ENCODE data around the gene SUMO3.

SUMO3 gene

DNA sequence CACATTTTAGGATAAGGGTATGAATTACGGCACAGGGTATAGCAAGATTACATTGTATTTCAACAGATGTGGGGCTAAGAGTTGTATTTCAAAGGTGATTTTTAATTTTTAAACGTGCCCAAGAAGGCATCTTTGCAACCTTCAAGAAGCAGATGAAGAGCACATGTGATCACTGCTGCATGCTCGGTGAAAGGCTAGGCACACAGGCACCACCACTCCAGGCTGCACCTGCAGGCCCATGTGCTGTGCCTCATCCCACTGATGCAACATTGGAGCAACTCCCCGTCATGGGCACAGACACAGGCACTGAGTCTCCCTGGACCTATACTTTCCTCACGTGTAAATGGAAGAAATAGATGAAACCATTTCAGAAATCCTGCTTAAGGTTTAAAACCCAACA lies 39.8 kb downstream of the SUMO3 start:
- DNase-seq = no peak

DNA sequence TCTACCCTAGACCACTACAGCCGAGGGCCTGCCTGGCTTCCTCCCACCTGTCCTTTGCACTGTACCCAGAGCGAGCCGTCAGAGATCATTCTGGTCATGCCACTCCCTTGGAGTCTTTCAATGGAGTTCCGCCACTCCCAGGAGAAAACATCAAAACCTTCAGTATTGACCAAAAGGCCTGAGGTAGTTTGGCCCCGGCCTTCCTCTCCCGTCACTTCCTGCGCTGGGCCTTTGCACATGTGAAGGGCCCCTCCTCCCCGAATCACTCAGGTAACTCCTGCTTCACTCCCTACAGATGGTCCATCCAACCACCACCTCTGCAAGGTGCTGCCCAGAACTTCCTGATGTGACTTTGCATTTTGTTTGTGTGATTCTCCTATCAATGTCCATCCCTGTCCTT lies 42.9 kb downstream of the SUMO3 start:
- DNase-seq = no peak

GRCh38 chr21:44773291-44773932 lies 44.5 kb downstream of the SUMO3 start:
- peak; percentile 85 for DNase-seq

DNA sequence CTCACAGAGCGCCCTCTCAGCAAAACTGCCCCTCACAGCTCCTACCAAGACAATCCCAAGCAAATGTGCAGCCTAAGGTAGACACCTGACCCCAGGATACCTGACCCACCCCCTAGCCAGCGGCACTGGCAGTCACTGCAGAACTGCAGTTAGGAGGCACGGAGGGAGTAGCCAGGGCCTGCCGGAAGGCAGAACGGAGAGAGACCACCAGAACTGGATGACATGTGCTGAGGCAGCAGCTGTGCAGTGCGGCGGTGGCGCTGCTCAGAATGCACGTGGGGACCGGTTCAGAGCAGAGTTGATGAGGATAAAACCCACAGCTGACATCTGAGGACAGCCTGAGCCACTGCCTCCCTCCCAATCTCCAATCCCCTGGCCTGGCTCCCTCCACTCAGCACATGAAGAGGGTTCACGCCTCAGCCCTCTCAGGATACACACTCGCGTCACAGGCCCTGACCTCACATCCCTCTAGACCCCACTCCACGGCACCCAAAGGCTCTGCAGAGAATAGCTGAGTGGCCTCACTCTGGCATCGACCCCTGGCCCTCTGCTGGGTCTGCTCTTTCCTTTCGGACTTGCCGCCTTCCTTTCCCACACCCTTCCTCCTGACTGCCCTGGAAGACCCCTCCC lies 45.9 kb downstream of the SUMO3 start:
- DNase-seq = no peak

GRCh38 chr21:44767834-44768831 lies 49.7 kb downstream of the SUMO3 start:
- DNase-seq = peak; percentile 65

DNA sequence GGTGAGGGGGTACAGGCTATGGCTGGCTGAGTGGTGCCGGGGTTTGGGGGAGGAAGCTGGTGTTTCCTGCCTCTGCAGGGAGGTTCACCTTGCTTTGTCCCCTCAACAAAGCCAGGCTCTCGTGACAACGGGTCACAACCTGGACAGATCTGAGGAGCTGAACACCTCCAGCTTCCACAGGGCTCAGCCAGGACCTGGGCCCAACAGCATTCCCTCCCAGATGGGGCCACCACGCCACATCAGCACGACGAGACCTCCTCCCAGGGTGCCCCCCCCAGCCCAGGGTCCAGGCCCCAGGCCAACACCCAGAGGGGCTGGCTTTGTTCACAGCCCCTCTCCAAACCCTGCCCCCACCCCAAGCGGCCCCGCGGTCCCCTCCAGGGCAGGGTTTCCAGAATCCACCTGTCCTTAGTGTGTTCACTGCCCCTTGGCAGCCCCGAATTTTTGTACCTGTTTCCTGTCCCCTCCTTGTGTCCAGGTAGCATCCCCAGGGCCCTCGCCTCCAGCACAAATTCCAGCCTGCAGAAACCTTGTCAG lies 51.0 kb downstream of the SUMO3 start:
- no peak for DNase-seq

- no peak for DNase-seq
Observed at GRCh38 chr21:44766014-44766817, 51.6 kb downstream of the SUMO3 start.

DNA sequence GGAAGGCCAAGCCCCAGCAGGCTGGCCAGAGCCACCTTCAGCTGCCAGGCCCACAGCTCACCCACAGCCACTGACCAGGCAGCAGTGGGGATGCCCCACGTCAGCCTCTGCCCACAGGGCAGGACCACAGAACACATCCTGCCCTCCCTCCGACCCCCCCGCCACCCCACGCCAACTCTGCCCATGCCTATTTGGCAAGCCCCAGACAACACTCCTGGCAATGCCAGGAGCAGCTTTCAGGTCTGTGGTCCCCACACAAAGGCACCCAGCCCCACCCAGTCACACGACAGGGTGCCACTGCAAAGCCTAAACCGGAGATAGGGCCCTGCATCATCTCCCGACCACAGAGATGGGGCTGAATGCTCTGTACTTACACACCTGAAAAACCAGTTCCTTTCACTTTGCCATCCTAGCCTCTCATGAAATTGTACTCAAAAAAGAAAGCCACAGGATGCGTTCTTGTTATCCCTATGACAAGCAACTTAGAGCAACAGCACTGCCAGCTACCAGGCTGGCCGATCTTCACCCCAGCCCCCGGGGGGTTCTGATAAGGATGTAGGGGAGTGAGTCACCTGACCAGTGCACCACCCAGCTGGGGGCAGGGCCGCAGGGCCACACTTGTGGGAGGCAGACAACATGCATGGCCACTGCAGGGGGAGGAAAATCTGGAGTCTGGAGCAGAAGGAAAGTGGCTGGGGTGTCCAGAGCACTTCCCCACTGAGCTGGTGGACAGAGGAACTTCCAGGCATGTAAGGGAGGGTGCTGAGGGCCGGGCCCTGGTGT lies 52.4 kb downstream of the SUMO3 start:
- no peak for DNase-seq

GRCh38 chr21:44764319-44765230 lies 53.3 kb downstream of the SUMO3 start:
- DNase-seq = no peak

- no peak for DNase-seq
Observed at GRCh38 chr21:44763451-44764318, 54.2 kb downstream of the SUMO3 start.

- DNase-seq = no peak
Observed at GRCh38 chr21:44763050-44763378, 54.8 kb downstream of the SUMO3 start.

DNA sequence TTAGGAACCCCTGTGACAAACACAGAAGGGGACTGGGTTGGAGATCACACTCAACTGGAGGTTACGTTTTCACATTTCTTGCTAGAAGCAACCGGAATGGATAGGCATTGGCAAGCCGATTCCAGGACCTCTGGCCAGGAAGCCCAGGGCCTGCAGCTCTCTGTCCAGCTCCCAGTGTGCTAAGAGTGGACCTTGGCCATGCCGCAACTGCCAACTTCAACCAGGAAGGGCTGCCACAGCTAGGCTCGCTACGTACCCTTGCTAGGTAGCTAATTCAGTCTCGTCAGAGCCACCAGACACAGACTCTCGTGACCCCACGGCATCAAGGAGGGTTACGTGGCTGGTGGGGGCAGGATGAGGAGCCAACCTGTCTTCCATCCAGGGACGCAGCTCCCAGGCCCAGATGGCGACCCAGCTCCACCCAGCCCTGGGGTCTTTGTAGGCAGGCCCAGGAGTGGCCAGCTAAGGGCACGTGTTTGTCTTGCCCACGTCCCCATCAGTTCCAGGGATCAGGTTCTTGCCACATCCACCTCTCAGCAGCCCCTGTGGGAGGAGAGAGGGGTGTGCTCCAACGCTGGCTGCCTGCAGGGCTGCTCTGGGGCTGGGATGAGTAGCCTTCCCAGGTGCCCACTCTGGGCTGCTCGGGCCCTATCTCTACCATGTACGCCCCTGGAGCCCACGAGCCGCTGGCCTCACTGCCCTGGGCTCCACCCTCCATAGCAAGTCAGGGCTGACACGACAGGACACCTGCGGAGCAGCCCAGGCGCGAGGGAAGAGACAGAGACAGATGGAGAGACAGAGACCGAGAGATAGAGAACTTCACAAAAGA lies 55.4 kb downstream of the SUMO3 start:
- no peak for DNase-seq

- no peak for DNase-seq
Observed at GRCh38 chr21:44761747-44762208, 56.1 kb downstream of the SUMO3 start.

DNA sequence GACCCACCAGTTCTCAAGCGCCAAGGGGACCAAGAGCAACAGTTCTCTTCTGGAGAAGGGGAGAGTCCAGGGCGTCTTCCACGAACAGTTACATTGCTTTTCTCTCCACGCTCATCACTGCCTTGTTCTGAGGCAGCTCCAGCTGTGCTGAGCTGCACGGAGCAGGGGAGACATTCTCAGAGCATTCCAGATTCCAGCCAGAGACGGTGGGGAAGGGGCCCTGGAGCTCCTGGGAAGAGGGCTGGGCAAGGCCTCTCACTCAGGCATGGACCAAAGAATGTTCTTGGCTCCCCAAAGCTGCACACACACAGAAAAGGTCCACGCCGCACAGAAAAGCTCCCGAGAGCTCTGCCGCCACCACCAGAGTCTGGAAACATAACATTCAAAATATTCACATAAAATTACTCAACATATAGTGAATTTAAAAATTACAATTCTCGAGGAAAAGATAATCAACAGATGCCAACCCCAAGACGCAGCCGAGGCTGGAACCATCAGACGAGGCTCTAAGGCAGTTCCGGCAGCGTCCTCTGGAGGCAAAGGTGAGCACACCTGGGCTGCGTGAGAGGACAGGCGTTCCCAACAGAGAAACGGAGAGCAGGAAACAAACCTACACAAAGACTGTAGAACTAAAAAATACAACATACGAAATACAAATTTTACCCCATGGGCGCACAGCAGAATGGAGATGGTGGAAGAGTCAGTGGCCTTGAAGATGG lies 56.7 kb downstream of the SUMO3 start:
- no peak for DNase-seq

DNA sequence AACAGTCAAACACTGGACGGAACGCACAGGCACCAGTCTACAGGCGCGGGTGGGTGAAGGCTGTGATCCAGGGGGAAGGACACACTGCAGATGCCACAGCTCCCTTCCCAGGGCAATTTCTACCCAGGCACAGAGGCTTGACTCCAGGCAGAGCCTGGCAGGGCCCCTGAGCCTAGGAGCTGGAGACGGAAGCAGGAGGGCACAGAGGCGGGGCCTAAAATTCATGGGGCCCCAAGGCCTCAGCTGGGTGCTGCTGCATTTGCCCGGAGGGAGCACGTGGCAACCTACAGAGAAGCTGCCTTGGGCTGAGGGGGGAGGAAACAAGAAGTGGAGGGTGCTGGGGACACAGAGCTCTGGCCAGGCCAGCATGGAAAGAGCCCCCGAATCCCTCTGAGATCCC lies 57.5 kb downstream of the SUMO3 start:
- DNase-seq = no peak

- no peak for DNase-seq
Observed at GRCh38 chr21:44759628-44760285, 58.1 kb downstream of the SUMO3 start.
